Esophagus squamous epithelium (tissue), 4 donors: ENCODE measurements around the gene POR.

Experiments
- POLR2A ChIP-seq, 4 donors: fragments of 450-650 bp; IDR thresholded peaks; one replicate each; pipeline ENCODE4 v1.6.1; 2017; ENCODE audit warnings: antibody characterized with exemption in 4 of 4, mild to moderate bottlenecking in 4 of 4, moderate library complexity in 3 of 4
- TF ChIP-seq, protein P1 (sequence below), 6 experiments: fragments of 450-650 bp in 4 of 6; fragments of 200-600 bp in 2 of 6; sonication (generic) in 2 of 6; IDR thresholded peaks; one replicate each; pipeline ENCODE4 v1.5.1; 2016 to 2019; ENCODE audit warnings: antibody characterized with exemption in 6 of 6, mild to moderate bottlenecking in 4 of 6, moderate library complexity in 4 of 6

DNA sequence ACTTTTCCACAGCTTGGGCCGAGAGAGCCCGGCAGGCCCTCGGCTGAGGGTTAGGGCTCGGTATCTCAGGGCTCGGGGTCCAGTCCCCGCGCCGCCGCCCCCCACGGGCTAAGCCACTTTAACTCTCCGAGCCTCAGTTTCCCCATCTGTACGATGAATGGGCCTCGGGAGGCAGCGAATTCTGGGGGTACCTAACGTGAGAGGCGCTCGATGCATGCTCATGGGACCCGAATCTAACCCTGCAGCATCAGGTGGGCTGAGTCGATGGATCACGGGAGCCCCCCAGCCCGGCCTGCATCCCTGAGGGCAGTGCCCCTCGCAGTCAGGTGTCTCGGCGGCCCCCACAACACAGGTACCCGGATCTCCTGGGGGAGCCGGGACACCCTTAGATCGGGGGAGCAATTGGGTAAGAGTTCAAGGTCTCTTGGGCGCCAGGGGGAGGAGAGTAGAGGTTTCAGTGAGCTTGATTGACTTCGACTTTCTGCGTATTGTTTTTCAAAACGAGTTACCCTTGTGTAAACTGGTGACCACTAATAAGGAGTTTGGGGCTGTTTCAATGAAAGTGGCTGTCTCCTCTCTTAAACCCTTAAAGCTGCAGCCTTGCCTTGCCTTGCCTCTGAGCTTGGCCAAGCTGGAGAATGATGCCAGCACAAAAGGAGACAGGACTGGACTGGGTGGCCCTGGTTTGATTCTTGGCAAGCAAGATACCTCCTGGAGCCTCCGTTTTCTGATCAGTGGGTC lies 631 bp downstream of the POR start:
- no peak for TF ChIP-seq POLR2A (IDR thresholded peaks at IDR 0.05)
- TF ChIP-seq, protein P1, sequence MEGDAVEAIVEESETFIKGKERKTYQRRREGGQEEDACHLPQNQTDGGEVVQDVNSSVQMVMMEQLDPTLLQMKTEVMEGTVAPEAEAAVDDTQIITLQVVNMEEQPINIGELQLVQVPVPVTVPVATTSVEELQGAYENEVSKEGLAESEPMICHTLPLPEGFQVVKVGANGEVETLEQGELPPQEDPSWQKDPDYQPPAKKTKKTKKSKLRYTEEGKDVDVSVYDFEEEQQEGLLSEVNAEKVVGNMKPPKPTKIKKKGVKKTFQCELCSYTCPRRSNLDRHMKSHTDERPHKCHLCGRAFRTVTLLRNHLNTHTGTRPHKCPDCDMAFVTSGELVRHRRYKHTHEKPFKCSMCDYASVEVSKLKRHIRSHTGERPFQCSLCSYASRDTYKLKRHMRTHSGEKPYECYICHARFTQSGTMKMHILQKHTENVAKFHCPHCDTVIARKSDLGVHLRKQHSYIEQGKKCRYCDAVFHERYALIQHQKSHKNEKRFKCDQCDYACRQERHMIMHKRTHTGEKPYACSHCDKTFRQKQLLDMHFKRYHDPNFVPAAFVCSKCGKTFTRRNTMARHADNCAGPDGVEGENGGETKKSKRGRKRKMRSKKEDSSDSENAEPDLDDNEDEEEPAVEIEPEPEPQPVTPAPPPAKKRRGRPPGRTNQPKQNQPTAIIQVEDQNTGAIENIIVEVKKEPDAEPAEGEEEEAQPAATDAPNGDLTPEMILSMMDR (IDR thresholded peaks at IDR 0.05) = peak in 1 of 6 experiments; percentile 4
